ENCODE data around the gene PTBP3.

DNA sequence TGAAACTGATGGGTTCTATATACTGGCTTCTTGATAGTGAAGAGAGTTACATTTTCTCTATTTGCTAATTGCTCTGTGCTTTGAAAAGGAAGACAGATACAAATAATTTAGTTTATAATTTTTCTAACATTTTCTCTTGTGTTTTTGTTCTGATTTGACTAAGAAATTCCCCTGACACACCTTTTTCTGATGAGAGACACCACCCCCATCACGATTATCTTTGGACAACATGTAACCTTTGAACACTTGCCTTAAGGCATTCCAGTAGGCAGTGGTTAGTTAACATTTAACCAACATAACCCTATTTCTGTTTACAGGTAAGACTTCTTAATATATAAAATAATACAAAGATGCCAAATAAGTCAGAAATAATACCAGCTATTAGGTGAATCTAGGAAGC lies 4.1 kb upstream of the PTBP3 start:
- no peak for TF ChIP-seq POLR2A (IDR thresholded peaks at IDR 0.05; ENCODE audit: low read depth, low read length)
- no peak for TF ChIP-seq POLR2AphosphoS5 (IDR thresholded peaks at IDR 0.05; ENCODE audit: low read depth, low read length)
- no peak for TF ChIP-seq TAF1 (IDR thresholded peaks at IDR 0.05; ENCODE audit: borderline replicate concordance, low read depth, low read length)

Measured in GM12892 (cell line).